Measurements from ENCODE around the gene MFSD12.

The MFSD12 gene

DNA sequence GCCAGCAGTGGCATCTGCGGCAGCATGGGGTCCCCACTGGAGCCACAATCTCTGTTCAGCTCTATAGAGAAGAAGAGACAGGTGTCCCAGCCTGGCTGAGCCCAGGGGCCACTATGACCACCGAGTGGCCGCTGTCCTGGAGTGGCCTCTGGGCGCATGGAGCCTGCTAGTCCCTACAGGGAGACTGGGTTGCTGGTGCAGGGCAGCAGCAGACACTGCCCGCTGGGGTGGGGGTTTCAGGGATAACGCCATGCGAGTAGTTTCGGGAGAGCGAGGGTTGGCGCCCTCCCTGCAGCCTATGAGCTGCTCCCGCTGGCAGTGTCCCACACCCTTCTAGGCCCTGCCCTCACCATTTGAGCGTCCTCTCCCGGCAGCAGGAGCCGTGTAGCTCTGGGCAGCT is 29.3 kb downstream of the MFSD12 start:
- no peak for DNase-seq
- in situ Hi-C loops (cut with MboI; ENCODE audit: low pct_unique_long_range_greater_than_20kb, low sequenced_read_pairs): no loop called here

DNA sequence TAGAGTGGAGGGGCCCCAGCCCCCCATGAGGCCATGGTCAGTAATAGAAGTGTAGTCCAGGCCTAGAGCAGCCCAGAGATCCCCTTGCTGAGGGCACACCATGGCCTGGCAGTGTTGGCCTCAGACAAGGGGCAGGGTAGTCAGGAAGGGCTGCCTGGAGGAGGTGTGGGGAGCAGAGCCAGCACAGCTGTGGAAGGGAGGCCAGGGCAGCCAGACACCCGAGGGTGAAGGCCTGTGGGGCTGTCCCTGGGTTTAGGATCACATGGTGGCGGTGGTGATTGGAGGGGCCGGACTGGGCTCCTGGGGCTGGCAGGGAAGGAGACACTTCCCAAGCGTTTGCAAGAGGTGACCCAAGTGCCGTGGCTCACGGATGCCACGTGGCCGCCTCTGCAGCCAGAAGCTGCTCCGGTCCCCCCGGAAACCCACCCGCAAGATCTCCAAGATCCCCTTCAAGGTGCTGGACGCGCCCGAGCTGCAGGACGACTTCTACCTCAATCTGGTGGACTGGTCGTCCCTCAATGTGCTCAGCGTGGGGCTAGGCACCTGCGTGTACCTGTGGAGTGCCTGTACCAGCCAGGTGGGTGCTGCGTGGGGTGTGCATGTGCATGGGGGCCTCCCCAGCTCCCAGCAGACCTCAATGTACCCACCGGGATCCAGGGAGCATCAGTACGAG is 30.0 kb downstream of the MFSD12 start:
- in situ Hi-C loops (cut with MboI; ENCODE audit: low pct_unique_long_range_greater_than_20kb, low sequenced_read_pairs): no loop called here
- no peak for DNase-seq

GRCh38 chr19:3526507-3527237 is 30.7 kb downstream of the MFSD12 start:
- no peak for DNase-seq
- in situ Hi-C loops (cut with MboI; ENCODE audit: low pct_unique_long_range_greater_than_20kb, low sequenced_read_pairs): no loop called here

GRCh38 chr19:3524904-3525451 is 32.4 kb downstream of the MFSD12 start:
- DNase-seq: no peak
- in situ Hi-C loops (cut with MboI; ENCODE audit: low pct_unique_long_range_greater_than_20kb, low sequenced_read_pairs): no loop called here

GRCh38 chr19:3524078-3524842 is 33.1 kb downstream of the MFSD12 start:
- in situ Hi-C loops (cut with MboI; ENCODE audit: low pct_unique_long_range_greater_than_20kb, low sequenced_read_pairs): no loop called here
- no peak for DNase-seq

- in situ Hi-C loops (cut with MboI; ENCODE audit: low pct_unique_long_range_greater_than_20kb, low sequenced_read_pairs): no loop called here
- DNase-seq: no peak
Observed at GRCh38 chr19:3523361-3524077, 33.9 kb downstream of the MFSD12 start.

- no peak for DNase-seq
- in situ Hi-C loops (cut with MboI; ENCODE audit: low pct_unique_long_range_greater_than_20kb, low sequenced_read_pairs): no loop called here
Observed at GRCh38 chr19:3522421-3523360, 34.7 kb downstream of the MFSD12 start.

GRCh38 chr19:3521104-3521445 is 36.3 kb downstream of the MFSD12 start:
- in situ Hi-C loops (cut with MboI; ENCODE audit: low pct_unique_long_range_greater_than_20kb, low sequenced_read_pairs): no loop called here
- no peak for DNase-seq

GRCh38 chr19:3520166-3521103 is 37.0 kb downstream of the MFSD12 start:
- in situ Hi-C loops (cut with MboI; ENCODE audit: low pct_unique_long_range_greater_than_20kb, low sequenced_read_pairs): no loop called here
- DNase-seq: no peak

- in situ Hi-C loops (cut with MboI; ENCODE audit: low pct_unique_long_range_greater_than_20kb, low sequenced_read_pairs): no loop called here
- DNase-seq: no peak
Observed at GRCh38 chr19:3519126-3519525, 38.3 kb downstream of the MFSD12 start.

- in situ Hi-C loops (cut with MboI; ENCODE audit: low pct_unique_long_range_greater_than_20kb, low sequenced_read_pairs): no loop called here
- DNase-seq: no peak
Observed at GRCh38 chr19:3518659-3519058, 38.7 kb downstream of the MFSD12 start.

DNA sequence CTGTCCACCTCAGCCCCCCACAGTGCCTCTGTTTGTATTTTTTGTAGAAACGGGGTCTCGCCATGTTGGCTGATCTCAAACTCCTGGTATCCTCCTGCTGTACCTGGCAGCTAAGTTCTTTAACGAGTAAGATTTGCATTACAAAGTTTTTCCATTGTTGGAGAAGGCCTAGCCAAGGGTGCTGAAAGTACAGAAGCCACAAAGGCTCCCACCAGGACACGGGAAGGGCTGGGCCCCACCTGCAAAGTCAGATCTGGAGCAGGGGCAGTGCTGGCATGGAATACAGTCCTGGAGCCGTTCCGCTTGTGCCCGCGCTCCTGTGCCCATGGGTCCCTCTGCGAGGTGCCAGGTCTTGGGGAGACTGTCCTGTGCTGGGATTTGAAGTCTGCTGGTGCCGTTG is 39.1 kb downstream of the MFSD12 start:
- in situ Hi-C loops (cut with MboI; ENCODE audit: low pct_unique_long_range_greater_than_20kb, low sequenced_read_pairs): no loop called here

DNA sequence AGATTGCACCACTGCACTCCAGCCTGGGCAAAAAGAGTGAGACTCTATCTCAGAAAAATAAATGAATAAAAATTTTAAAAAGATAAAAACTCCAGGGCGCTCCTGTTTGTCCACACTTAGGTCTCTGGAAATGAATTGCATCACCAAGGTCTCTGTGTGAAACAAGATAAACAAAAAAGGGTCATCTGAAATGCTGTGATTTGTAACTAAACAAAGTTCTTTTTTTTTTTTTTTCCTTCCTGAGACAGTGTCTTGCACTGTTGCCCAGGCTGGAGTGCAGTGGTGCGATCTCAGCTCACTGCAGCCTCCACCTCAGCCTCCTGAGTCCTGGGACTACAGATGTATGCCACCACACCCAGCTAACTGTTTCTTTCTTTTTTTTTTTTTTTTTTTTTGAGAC is 39.7 kb downstream of the MFSD12 start:
- DNase-seq: no peak
- in situ Hi-C loops (cut with MboI; ENCODE audit: low pct_unique_long_range_greater_than_20kb, low sequenced_read_pairs): no loop called here

More for the DNA sequence above, 39.1 kb downstream of the MFSD12 start:
- DNase-seq: no peak

DNA sequence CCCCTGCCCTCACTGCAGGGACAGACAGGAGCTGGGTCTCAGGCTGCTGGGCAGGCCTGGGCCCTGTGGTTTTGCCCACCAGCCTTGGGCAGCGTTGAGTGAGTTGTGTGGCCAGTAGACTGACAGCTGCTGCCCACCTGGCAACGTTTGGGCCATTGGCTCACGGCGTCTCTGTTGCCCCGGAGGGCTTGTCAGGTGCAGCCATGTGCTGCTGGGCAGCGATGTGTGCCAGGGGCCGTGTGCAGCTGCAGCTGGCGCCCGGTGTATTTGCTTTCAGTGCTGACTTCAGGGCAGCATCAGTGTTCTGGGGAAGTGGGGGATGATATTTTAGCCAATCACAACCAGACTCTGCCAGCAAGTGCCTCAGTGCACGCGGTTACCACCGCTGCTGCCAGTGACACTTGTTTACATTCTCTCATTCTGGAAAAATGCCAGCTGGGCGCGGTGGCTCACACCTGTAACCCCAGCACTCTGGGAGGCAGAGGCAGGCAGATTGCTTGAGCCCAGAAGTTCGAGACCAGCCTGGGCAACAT is 40.6 kb downstream of the MFSD12 start:
- DNase-seq: no peak
- in situ Hi-C loops (cut with MboI; ENCODE audit: low pct_unique_long_range_greater_than_20kb, low sequenced_read_pairs): no loop called here

DNA sequence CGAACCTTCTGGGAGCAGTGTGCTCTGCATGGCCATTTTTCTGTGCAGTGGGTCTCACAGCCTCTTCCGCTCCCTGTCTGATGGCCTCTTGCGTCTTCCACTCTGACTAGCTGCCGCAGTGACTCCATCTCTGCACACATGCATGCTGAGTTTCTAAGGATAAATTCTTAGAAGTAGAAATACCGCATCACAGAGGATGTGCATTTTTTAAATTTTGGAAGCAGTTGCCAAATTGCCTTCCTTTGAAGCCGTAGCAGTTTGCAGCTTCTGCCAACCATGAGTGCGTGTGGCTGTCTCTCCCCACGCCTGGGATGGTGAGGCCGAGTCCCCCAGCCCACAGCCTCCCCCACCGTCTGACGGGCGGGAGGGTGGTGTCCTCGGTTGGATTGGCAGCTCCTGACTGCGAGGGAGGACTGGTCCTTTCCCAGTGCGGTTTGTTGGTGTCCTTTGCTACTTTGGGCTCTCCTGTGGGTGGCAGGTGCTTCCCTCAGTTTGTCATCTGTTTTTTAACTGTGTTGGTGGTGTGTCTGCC is 41.4 kb downstream of the MFSD12 start:
- in situ Hi-C loops (cut with MboI; ENCODE audit: low pct_unique_long_range_greater_than_20kb, low sequenced_read_pairs): no loop called here
- DNase-seq: no peak

- DNase-seq: no peak
- in situ Hi-C loops (cut with MboI; ENCODE audit: low pct_unique_long_range_greater_than_20kb, low sequenced_read_pairs): no loop called here
Observed at GRCh38 chr19:3514930-3515329, 42.5 kb downstream of the MFSD12 start.
